ENCODE measurements around the gene NABP2. TPM values are rescaled to one million over a fixed set of nuclear protein-coding genes. Genes with fewer than 3 reads are reported as not detected.

The NABP2 gene
- total RNA-seq, 1 donor from 2014 or later = 42.1 TPM

DNA sequence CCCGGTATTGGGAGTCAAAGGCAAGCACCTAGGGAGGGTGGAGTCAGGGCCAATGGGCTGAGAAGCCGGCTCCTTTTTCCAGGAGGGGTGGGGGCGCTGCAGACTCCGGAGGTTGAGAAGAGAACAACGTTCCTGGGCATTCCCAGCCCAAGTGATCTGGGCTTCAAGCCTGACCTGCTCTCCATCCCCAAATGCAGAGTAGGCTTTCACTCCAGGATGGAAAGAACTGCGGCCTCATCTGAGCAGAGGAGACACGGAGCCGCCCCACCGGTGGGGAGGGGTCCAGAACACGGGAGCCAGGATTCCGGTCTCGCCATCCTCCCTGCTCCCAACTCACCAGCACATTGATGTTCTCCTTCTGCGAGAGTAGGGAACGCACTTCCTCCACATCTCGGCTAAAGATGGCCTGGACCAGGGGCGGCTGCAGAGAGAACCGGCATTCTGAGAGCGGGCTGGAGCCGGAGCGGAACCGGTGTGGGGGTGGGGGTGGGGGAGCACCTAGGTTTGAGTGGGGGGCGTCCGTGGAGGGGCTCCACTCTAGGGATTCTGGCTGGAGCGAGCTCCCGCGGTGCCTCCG lies 33.4 kb downstream of the NABP2 start:
- TF ChIP-seq CTCF (IDR thresholded peaks at IDR 0.05) = no peak
- H3K36me3 Mint-ChIP-seq (ENCODE audit: unreplicated experiment) = peaks cover 21% of the 10 kb centered on the region
- H3K27ac Mint-ChIP-seq (ENCODE audit: unreplicated experiment) = peak overlapping the region; percentile 87
- no peaks in the 10 kb centered on the region for H3K9me3 Mint-ChIP-seq (ENCODE audit: unreplicated experiment)
- peak overlapping the region; percentile 93 for H3K4me3 Mint-ChIP-seq (ENCODE audit: unreplicated experiment)
- H3K27me3 Mint-ChIP-seq (ENCODE audit: unreplicated experiment) = no peaks in the 10 kb centered on the region
- DNase-seq (ENCODE audit: extremely low spot score, unreplicated experiment) = no peak
- H3K4me1 Mint-ChIP-seq (ENCODE audit: unreplicated experiment) = peaks cover 35% of the 10 kb centered on the region

DNA sequence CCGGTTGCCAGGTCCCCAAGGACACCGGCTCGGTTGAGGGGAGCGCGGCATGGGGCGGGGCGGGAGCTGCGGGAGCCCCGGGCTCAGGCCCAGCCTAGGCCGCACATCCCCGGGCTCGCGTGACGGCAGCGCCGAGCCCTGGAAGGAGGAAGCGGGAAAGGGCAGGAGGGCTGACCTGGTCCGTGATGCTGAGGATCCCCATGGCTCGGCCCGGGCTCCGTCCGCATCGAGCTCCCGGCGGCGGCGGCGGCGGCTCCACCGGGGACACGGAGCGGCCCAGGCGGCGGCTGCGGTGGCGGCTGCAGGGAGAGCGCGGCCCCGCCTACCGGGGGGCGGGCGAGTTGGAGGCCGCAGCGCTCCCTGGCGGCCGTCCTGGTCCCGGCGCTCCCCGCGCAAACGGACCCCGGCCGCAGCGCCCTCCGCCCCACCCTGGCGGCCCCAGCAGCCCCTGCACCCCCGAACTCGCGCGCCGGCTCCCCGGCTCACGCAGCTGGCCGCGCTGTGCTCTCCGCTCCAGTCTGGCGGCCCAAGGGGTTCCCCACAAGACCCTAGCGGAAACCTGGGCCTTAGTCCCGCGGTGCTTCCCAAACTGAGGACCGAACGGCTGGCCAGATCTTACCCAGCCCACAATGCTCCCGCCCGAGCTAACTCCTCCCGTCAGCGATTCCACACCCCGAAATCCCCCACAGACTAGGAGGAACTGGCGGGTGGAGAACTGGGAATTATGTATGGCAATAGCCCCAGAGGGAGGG lies 34.1 kb downstream of the NABP2 start, which contains the start of gene ANKRD52:
Gene ANKRD52, minus strand, starts transcription at position 317 of the 752 bp plus-strand sequence. Its CDS starts 115 bp downstream, at position 202.
- Mint-ChIP-seq H3K27me3 (ENCODE audit: unreplicated experiment) (no peaks in the 10 kb centered on the region), H3K4me1 (ENCODE audit: unreplicated experiment) (peaks cover 35% of the 10 kb centered on the region), H3K36me3 (ENCODE audit: unreplicated experiment) (peaks cover 19% of the 10 kb centered on the region), H3K9me3 (ENCODE audit: unreplicated experiment) (no peaks in the 10 kb centered on the region), H3K27ac (ENCODE audit: unreplicated experiment) (peak within 1 kb of the TSS; percentile 87), H3K4me3 (ENCODE audit: unreplicated experiment) (peak within 1 kb of the TSS; percentile 93)
- peak; percentile 91 for TF ChIP-seq CTCF (IDR thresholded peaks at IDR 0.05)
- DNase-seq (ENCODE audit: extremely low spot score, unreplicated experiment) = peak; percentile 93

DNA sequence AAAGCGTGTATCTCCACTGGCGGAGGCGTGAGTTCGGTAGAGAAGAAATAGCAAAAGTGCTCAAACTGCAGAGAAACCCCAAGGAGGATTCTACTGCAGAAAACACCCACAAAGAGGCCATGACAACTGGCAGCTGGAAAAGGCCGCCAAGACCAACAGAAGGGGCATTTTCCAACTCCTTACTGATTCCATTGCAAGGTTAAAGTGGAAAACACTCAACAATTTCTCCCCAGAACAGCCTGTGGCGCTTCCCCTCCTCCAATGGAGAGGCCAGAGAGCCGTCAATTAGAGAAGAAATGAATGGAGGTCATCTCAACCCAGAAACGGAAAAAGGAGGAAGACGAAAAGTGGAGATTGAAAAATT lies 34.7 kb downstream of the NABP2 start:
- Mint-ChIP-seq H3K9me3 (ENCODE audit: unreplicated experiment) (no peaks in the 10 kb centered on the region), H3K27me3 (ENCODE audit: unreplicated experiment) (no peaks in the 10 kb centered on the region), H3K4me3 (ENCODE audit: unreplicated experiment) (peak overlapping the region; percentile 72)

DNA sequence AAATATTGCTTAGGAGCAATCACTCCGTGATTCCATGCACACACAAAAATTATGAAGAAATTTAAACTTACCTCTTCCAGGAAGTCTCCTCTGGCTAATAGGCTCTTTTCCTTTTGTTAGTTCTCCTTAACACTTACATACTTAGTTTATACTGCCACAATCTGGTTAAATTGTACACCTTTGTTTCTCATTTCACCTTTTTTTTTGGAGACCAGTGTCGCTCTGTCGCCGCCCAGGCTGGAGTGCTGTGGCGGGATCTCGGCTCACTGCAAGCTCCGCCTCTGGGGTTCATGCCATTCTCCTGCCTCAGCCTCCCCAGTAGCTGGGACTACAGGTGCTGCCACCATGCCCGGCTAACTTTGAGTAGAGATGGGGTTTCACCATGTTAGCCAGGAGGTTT lies 36.2 kb downstream of the NABP2 start:
- no peak for TF ChIP-seq CTCF (IDR thresholded peaks at IDR 0.05)
- DNase-seq (ENCODE audit: extremely low spot score, unreplicated experiment) = no peak

More for the DNA sequence above, 34.7 kb downstream of the NABP2 start:
- no peak for DNase-seq (ENCODE audit: extremely low spot score, unreplicated experiment)
- Mint-ChIP-seq H3K27ac (ENCODE audit: unreplicated experiment) (peak overlapping the region; percentile 86), H3K4me1 (ENCODE audit: unreplicated experiment) (peaks cover 35% of the 10 kb centered on the region), H3K36me3 (ENCODE audit: unreplicated experiment) (peaks cover 14% of the 10 kb centered on the region)
- no peak for TF ChIP-seq CTCF (IDR thresholded peaks at IDR 0.05)

GRCh38 chr12:56260921-56261320 lies 36.8 kb downstream of the NABP2 start:
- no peak overlapping the region for H3K4me3 Mint-ChIP-seq (ENCODE audit: unreplicated experiment)
- TF ChIP-seq CTCF (IDR thresholded peaks at IDR 0.05) = no peak
- no peak overlapping the region for H3K27ac Mint-ChIP-seq (ENCODE audit: unreplicated experiment)
- peaks cover 4% of the 10 kb centered on the region for H3K36me3 Mint-ChIP-seq (ENCODE audit: unreplicated experiment)
- DNase-seq (ENCODE audit: extremely low spot score, unreplicated experiment) = no peak
- H3K9me3 Mint-ChIP-seq (ENCODE audit: unreplicated experiment) = no peaks in the 10 kb centered on the region
- no peaks in the 10 kb centered on the region for H3K27me3 Mint-ChIP-seq (ENCODE audit: unreplicated experiment)
- peaks cover 39% of the 10 kb centered on the region for H3K4me1 Mint-ChIP-seq (ENCODE audit: unreplicated experiment)

More for the DNA sequence above, 36.2 kb downstream of the NABP2 start:
- peaks cover 35% of the 10 kb centered on the region for H3K4me1 Mint-ChIP-seq (ENCODE audit: unreplicated experiment)
- peak overlapping the region; percentile 7 for H3K27ac Mint-ChIP-seq (ENCODE audit: unreplicated experiment)
- peaks cover 4% of the 10 kb centered on the region for H3K36me3 Mint-ChIP-seq (ENCODE audit: unreplicated experiment)
- no peak overlapping the region for H3K4me3 Mint-ChIP-seq (ENCODE audit: unreplicated experiment)
- H3K27me3 Mint-ChIP-seq (ENCODE audit: unreplicated experiment) = no peaks in the 10 kb centered on the region
- no peaks in the 10 kb centered on the region for H3K9me3 Mint-ChIP-seq (ENCODE audit: unreplicated experiment)

All from osteocyte (in vitro differentiated cells).